NCI-H774 (cell line): ENCODE data around the gene TLX2.
A peak's percentile ranks its signal among the peaks of the same experiment; 100 is the strongest.
"Not testable (repeated sequence)": the region's sequence is repeated elsewhere in the genome, so short reads cannot be mapped to it uniquely, and the experiment has no call there.

ENCODE experiments used
- DNase-seq: peaks from one replicate; lab custom pipeline; 2025; lab: John Stamatoyannopoulos, UW

The TLX2 gene

GRCh38 chr2:74514368-74515270, at the start of gene TLX2:
TLX2 (plus strand) TSS chr2:74514450; CDS start chr2:74514807, 357 bp downstream.
- DNase-seq, result no peak

GRCh38 chr2:74470742-74471141, 43.5 kb upstream of the TLX2 start:
- not testable (repeated sequence) for DNase-seq

GRCh38 chr2:74471332-74472065, 42.8 kb upstream of the TLX2 start:
- no peak for DNase-seq

- DNase-seq, result peak; percentile 92
Measured at GRCh38 chr2:74472086-74472944, 41.9 kb upstream of the TLX2 start, which contains the start of gene MRPL53. MRPL53 (minus strand) TSS chr2:74472680; CDS start chr2:74472660, 20 bp downstream.

- no peak for DNase-seq
Measured at GRCh38 chr2:74472945-74473258, 41.3 kb upstream of the TLX2 start.

GRCh38 chr2:74474481-74474880, 39.8 kb upstream of the TLX2 start:
- no peak for DNase-seq

GRCh38 chr2:74474899-74475298, 39.4 kb upstream of the TLX2 start:
- no peak for DNase-seq

GRCh38 chr2:74481431-74481830, 32.8 kb upstream of the TLX2 start:
- no peak for DNase-seq

GRCh38 chr2:74481961-74482800, 32.1 kb upstream of the TLX2 start:
- no peak for DNase-seq

- DNase-seq, result peak; percentile 91
Measured at GRCh38 chr2:74482801-74483674, 31.2 kb upstream of the TLX2 start, which contains the start of the genes CCDC142 and TTC31. CCDC142 (minus strand) TSS chr2:74482998; CDS start chr2:74482837, 161 bp downstream. TTC31 (plus strand) TSS chr2:74483081; CDS start chr2:74483096, 15 bp downstream.

- not testable (repeated sequence) for DNase-seq
Measured at GRCh38 chr2:74483675-74484164, 30.5 kb upstream of the TLX2 start.

- no peak for DNase-seq
Measured at GRCh38 chr2:74486141-74486540, 28.1 kb upstream of the TLX2 start.

- no peak for DNase-seq
Measured at GRCh38 chr2:74488643-74489481, 25.4 kb upstream of the TLX2 start.

- no peak for DNase-seq
Measured at GRCh38 chr2:74489906-74490305, 24.3 kb upstream of the TLX2 start.

GRCh38 chr2:74491648-74492544, 22.4 kb upstream of the TLX2 start:
- DNase-seq, result no peak

GRCh38 chr2:74493546-74493945, 20.7 kb upstream of the TLX2 start:
- DNase-seq, result no peak

GRCh38 chr2:74495440-74495839, 18.8 kb upstream of the TLX2 start:
- no peak for DNase-seq
